ENCODE results near the gene LRRC31.

The LRRC31 gene

GRCh38 chr3:169869484-169870220, at the start of gene LRRC31:
LRRC31 (minus strand) TSS chr3:169869935; CDS start chr3:169869807, 128 bp downstream.
- no peak for DNase-seq

- peak; percentile 55 for DNase-seq
These were observed 44.6 kb upstream of the LRRC31 start for GRCh38 chr3:169914321-169914720.

GRCh38 chr3:169913323-169913722, 43.6 kb upstream of the LRRC31 start:
- no peak for DNase-seq

- no peak for DNase-seq
These were observed 41.5 kb upstream of the LRRC31 start, which contains the start of gene SAMD7 for GRCh38 chr3:169911272-169911671. SAMD7 (plus strand) TSS chr3:169911572; CDS start chr3:169919499, 7,927 bp downstream.

GRCh38 chr3:169907944-169908343, 38.2 kb upstream of the LRRC31 start:
- DNase-seq = no peak

- DNase-seq = peak; percentile 12
These were observed 37.7 kb upstream of the LRRC31 start for GRCh38 chr3:169907476-169907875.

- DNase-seq = no peak
These were observed 35.7 kb upstream of the LRRC31 start for GRCh38 chr3:169905404-169905803.

- DNase-seq = no peak
These were observed 31.7 kb upstream of the LRRC31 start for GRCh38 chr3:169901453-169901852.

GRCh38 chr3:169897284-169897683, 27.5 kb upstream of the LRRC31 start:
- no peak for DNase-seq

- DNase-seq = no peak
These were observed 25.3 kb upstream of the LRRC31 start for GRCh38 chr3:169895072-169895471.

- DNase-seq = no peak
These were observed 24.4 kb upstream of the LRRC31 start for GRCh38 chr3:169894110-169894509.

GRCh38 chr3:169891886-169892285, 22.2 kb upstream of the LRRC31 start:
- no peak for DNase-seq

GRCh38 chr3:169886671-169887070, 16.9 kb upstream of the LRRC31 start:
- peak; percentile 63 for DNase-seq

- no peak for DNase-seq
These were observed 11.0 kb upstream of the LRRC31 start for GRCh38 chr3:169880576-169881250.

- no peak for DNase-seq
These were observed 10.3 kb upstream of the LRRC31 start for GRCh38 chr3:169879845-169880575.

- DNase-seq = no peak
These were observed 9.3 kb upstream of the LRRC31 start for GRCh38 chr3:169879013-169879557.

- DNase-seq = no peak
These were observed 1.6 kb upstream of the LRRC31 start for GRCh38 chr3:169871129-169871886.

- DNase-seq = no peak
These were observed 1.4 kb downstream of the LRRC31 start for GRCh38 chr3:169868369-169868768.

GRCh38 chr3:169867584-169868210, 2.0 kb downstream of the LRRC31 start:
- no peak for DNase-seq

GRCh38 chr3:169865176-169865767, 4.5 kb downstream of the LRRC31 start:
- no peak for DNase-seq

- DNase-seq = no peak
These were observed 5.5 kb downstream of the LRRC31 start for GRCh38 chr3:169864270-169864669.

GRCh38 chr3:169863458-169863899, 6.3 kb downstream of the LRRC31 start:
- peak; percentile 72 for DNase-seq

Measured in EL (cell line).